WTC11 (cell line): Measurements from ENCODE around the gene RAP1GDS1.
"Not testable (repeated sequence)": the region's sequence is repeated elsewhere in the genome, so short reads cannot be mapped to it uniquely, and the experiment has no call there.

Experiments used
- JUN ChIP-seq: sonication (generic); formaldehyde crosslinking; IDR thresholded peaks from 2 replicates; pipeline ENCODE4 v1.8.0; 2023; ENCODE audit warnings: mild to moderate bottlenecking, missing genetic modification reagents
- SP1 ChIP-seq: sonication (generic); formaldehyde crosslinking; conservative IDR thresholded peaks from 2 replicates; pipeline ENCODE4 v1.8.1; 2022; ENCODE audit warnings: missing genetic modification reagents
- TF ChIP-seq, protein P1 (sequence below): fragments of 200-600 bp; IDR thresholded peaks from 2 replicates; pipeline ENCODE4 v1.8.0; 2022; ENCODE audit warnings: antibody characterized with exemption
- TF ChIP-seq, protein P2 (sequence below): sonication (generic); formaldehyde crosslinking; IDR thresholded peaks from 2 replicates; pipeline ENCODE4 v1.8.1; 2022; ENCODE audit warnings: low read depth, mild to moderate bottlenecking, moderate library complexity, missing genetic modification reagents, borderline replicate concordance
- TF ChIP-seq, protein P3 (sequence below): sonication (generic); formaldehyde crosslinking; IDR thresholded peaks from 2 replicates; pipeline ENCODE4 v1.8.1; 2022; ENCODE audit warnings: low read depth, missing genetic modification reagents, borderline replicate concordance
- TF ChIP-seq, protein P4 (sequence below): fragments of 250-450 bp; sonication (Bioruptor Pico); IDR thresholded peaks from 2 replicates; pipeline ENCODE4 v1.9.0; 2021; ENCODE audit warnings: mild to moderate bottlenecking

DNA sequence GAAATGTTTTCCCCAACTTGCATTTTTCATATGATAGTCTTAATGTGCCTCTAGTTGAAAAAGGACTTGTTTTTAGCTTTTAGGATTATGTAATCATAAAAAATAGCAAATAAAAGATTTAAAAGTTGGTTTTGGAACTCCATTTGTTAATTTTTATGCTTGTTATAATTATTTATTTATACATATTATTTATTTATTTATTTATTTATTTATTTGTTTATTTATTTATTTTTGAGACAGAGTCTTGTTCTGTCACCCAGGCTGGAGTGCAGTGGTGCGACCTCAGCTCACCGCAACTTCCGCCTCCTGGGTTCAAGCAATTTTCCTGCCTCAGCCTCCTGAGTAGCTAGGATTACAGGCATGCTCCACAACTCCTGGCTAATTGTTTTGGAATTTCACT is 159.0 kb downstream of the RAP1GDS1 start:
- TF ChIP-seq, protein P1, sequence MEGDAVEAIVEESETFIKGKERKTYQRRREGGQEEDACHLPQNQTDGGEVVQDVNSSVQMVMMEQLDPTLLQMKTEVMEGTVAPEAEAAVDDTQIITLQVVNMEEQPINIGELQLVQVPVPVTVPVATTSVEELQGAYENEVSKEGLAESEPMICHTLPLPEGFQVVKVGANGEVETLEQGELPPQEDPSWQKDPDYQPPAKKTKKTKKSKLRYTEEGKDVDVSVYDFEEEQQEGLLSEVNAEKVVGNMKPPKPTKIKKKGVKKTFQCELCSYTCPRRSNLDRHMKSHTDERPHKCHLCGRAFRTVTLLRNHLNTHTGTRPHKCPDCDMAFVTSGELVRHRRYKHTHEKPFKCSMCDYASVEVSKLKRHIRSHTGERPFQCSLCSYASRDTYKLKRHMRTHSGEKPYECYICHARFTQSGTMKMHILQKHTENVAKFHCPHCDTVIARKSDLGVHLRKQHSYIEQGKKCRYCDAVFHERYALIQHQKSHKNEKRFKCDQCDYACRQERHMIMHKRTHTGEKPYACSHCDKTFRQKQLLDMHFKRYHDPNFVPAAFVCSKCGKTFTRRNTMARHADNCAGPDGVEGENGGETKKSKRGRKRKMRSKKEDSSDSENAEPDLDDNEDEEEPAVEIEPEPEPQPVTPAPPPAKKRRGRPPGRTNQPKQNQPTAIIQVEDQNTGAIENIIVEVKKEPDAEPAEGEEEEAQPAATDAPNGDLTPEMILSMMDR = not testable (repeated sequence)
- TF ChIP-seq JUN, SP1: not testable (repeated sequence)
- TF ChIP-seq, protein P2, sequence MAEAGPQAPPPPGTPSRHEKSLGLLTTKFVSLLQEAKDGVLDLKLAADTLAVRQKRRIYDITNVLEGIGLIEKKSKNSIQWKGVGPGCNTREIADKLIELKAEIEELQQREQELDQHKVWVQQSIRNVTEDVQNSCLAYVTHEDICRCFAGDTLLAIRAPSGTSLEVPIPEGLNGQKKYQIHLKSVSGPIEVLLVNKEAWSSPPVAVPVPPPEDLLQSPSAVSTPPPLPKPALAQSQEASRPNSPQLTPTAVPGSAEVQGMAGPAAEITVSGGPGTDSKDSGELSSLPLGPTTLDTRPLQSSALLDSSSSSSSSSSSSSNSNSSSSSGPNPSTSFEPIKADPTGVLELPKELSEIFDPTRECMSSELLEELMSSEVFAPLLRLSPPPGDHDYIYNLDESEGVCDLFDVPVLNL (CRISPR knock-in tag) = not testable (repeated sequence)
- TF ChIP-seq, protein P3, sequence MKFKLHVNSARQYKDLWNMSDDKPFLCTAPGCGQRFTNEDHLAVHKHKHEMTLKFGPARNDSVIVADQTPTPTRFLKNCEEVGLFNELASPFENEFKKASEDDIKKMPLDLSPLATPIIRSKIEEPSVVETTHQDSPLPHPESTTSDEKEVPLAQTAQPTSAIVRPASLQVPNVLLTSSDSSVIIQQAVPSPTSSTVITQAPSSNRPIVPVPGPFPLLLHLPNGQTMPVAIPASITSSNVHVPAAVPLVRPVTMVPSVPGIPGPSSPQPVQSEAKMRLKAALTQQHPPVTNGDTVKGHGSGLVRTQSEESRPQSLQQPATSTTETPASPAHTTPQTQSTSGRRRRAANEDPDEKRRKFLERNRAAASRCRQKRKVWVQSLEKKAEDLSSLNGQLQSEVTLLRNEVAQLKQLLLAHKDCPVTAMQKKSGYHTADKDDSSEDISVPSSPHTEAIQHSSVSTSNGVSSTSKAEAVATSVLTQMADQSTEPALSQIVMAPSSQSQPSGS (CRISPR knock-in tag) = not testable (repeated sequence)
- TF ChIP-seq, protein P4, sequence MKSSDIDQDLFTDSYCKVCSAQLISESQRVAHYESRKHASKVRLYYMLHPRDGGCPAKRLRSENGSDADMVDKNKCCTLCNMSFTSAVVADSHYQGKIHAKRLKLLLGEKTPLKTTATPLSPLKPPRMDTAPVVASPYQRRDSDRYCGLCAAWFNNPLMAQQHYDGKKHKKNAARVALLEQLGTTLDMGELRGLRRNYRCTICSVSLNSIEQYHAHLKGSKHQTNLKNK (CRISPR knock-in tag) = not testable (repeated sequence)
